ENCODE measurements around the gene NR2F2.

The NR2F2 gene

DNA sequence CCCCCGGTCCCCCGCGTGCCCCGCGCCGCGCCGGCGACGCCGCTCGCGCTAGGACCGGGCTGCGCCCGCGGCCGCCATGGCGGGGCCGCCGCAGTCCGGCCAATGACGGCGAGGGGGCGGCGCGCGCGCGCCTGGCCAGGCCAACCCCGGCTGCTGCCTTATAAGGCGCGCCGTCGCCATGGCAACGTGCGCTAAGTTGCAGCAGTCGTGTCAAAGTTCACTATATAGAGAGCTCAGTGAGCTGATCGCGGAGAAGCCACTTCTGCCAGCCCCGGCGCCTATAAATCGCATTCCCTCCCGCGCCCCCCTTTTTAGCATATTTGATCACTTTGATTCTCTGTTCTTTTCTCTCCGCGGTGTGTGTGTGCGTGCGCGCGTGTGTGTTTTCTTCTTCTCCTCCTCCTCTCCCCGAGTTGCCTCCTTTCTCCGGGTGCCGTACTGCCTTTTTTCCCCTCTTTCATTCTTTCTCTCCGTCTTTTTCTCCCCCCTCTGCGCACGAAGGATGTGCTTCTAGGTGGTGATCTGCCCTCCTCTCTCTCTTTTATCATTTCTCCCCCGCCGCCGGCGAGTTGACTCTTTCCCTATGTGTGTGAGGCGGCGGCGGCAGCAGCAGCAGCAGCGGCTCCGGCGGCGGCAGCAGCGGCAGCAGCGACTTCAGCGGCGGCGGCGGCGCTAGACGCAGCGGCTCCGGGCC, at the start of gene NR2F2:
TSS of gene NR2F2 (plus strand) at position 251 of the 694 bp plus-strand sequence. CDS start 1,406 bp downstream, outside the sequence.
- DNase-seq, result no peak

DNA sequence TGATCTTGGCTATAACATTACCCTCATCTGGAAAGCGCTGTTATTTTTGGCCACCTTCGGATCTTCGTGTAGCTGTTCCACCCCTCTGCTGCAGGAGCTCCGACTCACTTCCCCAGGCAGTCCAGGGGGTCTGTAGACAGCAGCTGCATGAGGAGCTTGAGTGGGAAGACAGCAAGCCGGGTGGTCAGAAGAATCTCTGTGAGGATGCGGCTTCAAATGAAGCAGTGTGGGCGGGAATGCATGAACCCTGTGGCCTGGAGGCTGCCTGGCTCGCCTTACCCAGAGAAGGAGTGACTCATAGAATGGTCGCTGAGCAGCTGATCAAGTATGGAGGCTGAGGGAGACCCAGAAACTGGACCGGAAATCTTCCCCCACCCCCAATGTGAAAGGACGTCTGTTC, 45.2 kb upstream of the NR2F2 start:
- no peak for DNase-seq

DNA sequence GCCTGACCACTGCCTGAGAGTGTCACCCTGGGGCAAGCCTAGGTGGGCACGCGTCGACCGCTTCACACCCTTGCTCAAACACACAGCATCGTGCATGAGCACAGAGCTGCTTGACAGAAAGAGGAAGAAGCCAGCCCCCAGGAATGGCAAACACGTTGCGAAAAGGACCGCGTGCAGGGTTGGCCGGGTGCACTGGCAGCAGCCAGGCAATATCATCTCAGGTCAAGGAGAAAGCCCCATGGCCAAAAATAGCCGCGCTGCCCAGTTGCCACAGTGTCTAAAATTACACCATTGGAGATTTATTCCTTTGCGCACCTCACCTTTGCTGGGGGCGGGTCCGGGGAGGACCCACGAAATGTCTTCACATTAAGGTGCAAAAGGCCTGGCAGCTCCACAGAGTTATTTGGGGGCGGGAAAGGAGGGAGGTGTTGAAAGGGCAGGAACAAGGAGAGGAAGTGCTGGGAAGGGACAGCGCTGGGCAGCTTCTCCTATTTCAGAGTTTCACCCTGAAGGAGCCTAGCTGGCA, 44.7 kb upstream of the NR2F2 start:
- no peak for DNase-seq

DNA sequence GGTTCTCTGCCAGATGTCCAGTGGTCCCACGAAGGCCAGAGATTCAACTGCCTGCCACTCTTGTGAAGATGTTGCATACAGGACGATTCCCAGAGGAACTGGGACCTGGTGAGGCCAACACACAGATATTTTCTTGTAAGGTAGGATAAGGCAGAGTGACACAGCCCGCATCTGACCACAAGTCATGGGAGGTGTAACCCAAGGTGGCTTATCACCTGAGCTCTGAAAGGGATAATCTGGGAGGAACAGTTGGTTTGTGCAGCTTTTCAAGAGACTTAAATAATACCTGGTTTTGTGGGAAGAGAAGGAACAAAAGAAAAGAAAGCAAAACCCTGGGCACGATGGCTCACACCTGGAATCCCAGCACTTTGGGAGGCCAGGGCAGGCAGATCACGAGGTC, 39.8 kb upstream of the NR2F2 start:
- no peak for DNase-seq

DNA sequence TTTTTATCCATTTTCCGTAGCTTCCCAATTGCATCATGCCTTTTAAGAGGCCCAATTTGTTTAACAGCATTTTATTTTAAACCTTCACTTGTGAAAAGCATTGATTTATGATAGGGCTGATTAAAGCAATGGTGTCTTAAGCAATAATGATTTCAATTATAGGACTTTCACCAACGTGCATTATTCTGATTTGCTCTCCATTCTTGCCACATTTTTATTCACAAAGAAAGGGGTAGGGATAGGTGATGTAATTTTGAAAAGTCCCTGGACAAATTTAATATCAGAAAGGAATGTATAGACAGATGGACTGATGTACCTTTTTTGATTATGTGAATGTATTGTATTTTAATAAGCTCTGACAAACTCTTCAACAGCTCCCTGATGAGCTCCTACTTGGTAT, 37.9 kb upstream of the NR2F2 start:
- DNase-seq, result no peak

DNA sequence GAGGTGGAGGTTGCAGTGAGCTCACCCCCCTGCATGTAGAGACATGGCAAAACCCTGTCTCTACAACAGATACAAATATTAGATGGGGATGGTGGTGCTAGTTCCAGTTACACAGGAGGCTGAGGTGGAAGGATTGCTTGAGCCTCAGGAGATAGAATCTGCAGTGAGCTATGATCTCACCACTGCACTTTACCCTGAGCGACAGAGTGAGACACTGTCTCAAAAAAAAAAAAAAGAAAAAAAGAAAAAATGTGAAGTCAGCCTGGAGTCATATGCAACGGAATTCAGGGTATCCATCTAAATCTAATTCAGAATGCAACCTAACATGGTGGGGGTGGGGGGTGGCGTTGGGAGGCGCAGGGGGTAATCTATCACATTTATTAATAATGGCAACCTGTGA, 37.1 kb upstream of the NR2F2 start:
- no peak for DNase-seq

DNA sequence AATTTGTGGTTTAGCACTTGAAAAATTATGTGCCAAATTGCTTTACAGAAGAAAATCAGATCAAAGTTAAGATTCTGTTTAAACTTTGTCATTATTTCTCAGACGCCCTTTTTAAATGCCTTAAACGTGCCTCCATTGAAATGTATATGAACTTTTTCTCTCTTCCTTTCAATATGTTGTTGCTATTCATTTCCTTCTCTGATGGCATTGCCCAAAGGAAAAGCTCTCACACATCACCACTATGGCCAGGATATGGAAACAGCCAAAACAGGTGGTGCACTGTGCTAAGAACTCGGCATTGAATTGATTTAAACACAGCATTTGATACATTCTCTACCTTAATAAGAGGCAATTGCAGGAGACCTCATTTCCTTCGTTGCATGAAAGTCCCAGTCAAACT, 35.7 kb upstream of the NR2F2 start:
- no peak for DNase-seq

DNA sequence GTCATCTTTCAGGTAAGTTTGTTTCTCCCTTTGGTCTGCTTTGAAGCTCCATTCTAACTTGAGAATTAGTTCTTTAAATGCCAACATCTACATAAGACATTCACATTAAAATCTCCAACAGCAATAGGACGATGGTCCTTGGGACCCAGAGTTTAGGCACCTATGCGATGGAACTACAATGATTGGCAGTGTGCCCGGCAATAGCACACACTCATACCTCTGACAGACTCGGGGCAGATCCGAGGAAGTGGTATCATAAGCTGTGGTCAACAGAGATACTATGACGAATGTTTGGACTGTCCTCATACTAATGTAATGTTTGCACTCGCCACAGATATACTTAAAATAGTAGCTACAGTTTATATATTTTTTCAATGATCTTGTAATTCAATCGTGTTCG, 34.2 kb upstream of the NR2F2 start:
- no peak for DNase-seq

DNA sequence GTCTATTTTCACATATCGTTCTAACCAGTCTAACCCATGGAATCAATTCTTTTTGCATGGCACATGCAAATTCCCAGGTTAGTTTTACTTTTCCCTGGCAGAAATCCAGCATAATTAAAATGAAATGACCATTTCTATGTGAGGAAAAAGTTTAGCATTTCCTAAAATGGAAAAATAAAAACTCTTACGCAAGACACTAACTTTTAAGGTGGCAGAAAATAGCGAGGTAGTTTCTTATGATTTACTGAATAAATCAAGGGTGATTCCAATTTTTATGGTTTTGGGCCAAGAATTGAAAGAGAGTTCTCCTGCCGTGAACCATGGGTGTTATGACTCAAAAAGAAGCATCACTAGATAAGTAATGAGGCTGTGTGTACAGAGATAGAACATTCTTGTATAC, 32.7 kb upstream of the NR2F2 start:
- DNase-seq, result no peak

DNA sequence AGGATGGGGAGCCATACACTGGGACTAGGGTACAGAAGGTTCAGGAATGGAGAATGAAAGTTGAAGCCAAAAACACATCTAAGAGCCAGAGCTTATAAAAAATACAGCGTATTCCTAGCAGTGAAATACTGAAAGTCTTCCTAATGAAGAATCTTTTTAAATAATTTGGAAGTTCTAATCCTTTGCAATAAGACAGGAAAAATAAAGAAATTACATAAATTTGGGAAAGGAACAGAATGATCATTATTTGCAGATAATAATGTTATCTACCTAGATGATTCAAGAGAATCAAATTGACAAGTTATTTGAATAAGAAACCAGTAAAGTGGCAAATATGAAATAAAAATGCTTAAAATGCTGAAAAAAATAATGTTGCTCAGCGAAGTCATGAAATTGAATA, 32.3 kb upstream of the NR2F2 start:
- no peak for DNase-seq

DNA sequence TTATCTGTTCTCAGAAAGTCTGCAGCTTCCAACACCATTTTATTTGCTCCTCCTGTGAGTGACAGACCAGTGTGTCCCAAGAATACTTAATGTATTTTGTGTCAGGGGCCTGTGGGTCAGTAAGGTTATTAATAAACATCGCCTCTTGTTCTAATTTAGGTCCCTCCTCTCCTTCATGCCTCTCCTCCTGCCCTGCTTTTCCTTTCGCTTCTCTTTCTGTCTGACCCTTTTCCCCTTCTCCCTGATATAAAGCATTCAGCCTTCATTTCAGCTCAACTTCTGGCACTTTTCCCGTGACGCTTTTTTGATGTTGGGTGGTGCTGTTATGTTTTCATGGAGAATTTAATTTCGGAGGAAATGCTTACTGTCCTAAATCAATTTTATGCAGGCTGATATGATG, 29.7 kb upstream of the NR2F2 start:
- no peak for DNase-seq

DNA sequence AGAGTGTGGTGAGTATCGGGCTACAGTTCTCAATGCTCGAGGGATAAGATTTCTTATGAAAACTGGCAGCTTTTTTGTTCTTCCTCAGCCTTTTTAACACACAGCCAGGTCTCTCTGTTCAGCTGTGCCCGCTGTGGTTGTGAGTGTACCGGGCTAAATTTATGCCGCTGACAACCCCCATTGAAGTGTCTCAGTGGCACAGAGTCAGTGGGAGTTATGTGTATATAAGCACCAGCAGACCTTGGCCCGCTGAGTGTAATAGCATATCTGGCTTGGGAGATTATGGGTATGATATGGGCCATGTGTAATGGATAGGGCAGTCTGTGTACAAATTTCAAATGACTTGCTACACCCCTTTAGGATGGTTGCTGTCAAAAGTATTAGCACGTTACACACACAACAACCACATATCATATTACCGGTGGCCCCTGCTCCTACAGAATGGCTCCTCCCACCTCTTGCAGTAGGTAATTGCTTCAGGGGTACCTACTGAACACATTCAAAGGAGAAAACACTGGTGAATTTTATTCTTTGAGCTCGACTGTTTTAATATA, 26.9 kb upstream of the NR2F2 start:
- DNase-seq, result no peak

DNA sequence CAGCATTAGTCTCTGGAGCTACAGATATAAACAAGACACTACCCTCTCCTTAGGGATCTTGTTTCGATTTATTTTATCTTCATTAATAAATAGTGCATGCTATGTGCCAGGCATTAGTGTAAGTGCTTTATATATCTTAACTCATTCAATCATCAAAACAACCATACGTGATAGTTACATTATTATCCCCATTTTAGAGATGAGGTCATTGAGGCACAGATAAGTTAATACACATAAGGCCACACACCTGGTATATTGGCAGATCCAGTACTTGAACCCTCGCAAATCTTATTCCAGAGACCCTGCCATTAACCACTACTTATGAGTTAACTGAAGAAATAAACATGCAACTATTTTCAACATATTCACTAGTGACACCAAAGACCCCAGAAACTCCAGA, 25.7 kb upstream of the NR2F2 start:
- no peak for DNase-seq

DNA sequence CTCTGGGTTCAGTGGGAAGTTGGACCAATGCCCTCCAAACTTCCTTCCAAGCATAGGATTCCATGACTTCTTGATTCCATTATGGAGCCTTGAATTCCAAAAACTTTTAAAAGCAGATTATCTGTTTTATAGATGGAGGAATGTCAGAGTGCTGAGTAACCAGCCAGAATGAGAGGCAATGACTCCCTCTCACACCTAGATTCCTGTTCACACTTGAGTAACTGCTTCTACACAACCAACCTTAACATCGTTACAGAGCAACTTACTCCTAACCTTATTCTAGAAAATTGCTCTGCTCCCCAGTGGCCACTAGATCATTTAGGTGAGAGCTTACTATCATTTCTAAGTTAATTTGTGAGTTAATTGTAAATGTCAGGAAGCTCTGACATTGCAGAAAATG, 24.2 kb upstream of the NR2F2 start:
- DNase-seq, result no peak

DNA sequence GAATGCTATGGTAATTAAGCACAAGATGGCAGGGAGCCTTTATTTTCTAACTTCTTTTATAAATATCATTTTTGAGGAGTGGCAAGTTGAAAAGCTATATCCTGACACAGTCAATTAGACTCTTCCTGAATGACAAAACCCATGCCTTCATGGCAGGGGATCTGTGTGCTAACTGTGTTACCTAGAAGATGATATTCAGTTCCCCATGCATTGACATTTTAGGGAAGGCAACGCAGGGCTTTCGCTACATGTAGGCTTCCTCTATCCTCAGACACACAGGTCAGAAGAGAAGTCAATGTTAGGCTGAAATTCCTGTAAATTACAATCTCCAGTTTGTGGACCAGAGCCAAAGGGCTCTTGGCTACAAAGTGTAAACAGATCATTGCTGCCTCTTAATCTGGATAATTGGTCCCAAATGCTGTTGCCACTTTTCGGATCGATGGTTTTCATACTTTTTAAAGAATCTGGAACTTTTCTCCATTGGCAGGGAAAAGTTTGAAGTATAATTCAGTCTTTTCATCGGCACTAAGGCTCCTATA, 22.6 kb upstream of the NR2F2 start:
- no peak for DNase-seq

DNA sequence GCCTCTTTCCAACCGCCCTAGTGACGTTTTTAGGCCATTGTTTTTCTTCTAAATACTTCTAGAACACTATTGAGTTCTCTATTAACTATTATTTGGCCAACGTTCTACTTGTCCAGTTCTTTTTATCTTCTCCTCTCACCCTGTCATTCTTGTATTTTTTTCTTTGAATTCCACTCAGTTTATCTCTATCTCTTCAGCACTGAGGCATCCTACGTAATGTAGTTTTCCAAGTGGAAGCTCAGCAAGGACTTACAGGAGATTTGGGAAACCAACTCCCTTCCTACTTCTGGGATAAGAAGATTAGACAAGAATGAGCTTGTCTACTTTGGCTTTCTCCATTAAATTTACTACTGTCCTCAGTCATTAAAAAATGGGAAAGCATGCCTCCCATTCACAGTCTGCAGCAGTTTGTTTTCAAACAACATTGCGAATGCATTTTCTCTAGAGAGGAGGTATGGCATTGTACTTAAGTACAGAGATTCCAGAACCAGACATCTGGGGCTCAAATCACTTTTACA, 21.3 kb upstream of the NR2F2 start:
- no peak for DNase-seq

DNA sequence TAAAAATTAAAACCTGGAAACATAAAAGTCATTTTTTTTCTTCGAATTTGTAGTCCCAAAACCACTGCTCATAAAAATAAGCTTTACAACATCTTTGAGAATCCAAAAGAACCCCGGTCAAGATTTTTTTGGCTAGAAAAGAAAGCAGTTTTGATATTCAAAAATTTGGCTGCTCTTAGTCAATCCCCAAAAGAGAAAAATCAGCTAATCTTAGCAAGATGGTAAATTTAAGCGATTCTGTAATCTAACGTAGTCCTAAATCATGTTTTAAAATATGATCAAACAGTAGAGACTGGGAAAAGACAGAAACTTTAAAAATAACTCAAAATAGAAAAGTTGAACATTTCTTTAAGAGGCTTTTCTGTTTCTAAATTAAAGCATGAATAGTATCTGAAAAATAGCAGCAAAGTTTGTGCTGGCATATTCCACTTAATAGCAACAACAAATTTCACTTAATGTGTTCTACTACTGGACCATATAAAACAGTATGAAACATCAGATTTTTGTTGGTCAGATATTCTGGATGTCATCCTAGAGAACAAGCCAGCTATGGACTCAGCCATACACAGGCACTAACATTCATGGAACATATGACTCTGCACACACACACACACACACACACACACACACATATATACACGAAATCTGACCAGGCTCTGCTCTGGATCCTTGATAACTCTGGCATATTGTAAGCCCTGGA, 19.1 kb upstream of the NR2F2 start:
- no peak for DNase-seq

DNA sequence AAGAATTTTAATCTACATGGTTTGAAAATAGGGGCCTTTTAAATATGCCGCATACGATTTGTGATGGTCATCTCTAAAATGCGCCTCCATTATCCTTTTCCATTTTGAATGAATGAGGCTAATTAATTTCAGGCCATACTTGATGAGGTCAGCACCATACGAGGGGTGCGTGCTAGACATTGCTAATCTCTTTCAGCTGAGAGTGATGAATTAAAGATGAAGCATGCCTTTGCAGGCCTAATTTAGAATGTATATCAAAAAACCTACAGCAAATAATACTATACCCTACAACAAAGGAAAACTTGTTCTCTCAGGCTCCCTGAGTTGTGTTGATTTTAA, 18.6 kb upstream of the NR2F2 start:
- no peak for DNase-seq

DNA sequence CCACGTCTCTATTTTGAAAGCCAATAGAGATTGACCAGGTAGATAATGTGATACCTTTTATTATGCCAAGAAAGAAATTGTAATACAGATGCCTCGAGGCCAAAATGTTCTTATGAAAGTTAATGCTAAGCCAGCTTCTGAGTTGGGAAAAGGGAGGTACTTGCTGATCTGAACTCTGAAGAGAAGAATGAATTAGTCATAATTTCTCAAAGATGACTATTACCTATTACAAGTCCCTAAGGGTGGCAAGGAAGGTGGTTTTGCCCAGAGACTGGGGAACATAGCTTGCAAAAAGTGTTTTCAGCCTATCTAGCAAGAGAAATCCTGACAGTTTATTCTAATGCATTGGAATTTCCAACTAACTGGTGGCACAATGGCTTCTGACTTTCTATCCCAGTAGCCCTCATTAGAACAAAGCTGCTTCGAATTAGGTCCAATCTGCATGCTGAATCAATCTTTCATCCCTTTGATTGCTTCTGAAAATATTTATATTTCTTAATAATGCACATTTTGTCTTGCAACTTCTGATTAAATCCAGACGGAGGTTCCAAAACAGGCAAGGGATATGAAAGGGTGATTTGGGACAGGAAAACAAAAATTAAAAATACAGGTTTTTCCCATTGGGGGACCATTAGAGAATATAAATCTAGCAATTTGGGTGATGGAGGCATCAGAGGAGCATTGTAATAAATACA, 17.7 kb upstream of the NR2F2 start:
- DNase-seq, result no peak

DNA sequence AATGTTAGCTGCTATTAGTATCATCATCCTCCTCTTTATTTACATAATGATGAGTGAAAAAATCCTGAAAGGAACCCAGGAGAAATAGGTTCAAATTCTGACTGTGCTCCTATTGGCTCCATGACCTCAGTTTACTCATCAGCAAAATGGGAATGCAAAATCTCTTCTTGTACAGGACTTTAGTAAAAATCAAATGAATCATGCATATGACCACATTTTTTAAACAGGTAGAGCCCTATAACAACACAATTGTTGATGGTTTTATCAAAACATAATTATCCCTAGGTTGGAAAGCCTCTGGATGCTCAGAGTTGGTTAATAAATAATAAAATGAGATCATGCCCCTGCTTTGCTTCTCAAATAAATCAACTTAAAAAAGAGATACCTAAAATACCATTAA, 16.0 kb upstream of the NR2F2 start:
- no peak for DNase-seq

DNA sequence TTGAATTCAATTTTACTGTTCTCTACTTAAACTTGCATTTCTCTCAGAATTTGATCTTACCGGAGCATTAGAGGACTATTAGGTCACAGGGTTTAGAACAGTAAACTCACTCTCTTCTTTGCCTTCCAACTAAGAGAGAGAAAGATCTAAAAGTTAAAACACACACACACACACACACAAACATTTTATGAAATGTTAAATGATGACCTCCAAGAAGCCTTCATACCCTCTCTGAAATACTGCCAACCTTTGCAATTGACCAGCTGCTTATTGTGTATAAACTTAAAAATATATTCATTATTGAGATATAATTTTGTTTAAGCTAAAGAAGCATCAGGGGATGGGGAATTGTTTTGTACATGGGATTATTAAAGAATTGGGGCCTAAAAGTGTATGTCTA, 15.5 kb upstream of the NR2F2 start:
- DNase-seq, result no peak

DNA sequence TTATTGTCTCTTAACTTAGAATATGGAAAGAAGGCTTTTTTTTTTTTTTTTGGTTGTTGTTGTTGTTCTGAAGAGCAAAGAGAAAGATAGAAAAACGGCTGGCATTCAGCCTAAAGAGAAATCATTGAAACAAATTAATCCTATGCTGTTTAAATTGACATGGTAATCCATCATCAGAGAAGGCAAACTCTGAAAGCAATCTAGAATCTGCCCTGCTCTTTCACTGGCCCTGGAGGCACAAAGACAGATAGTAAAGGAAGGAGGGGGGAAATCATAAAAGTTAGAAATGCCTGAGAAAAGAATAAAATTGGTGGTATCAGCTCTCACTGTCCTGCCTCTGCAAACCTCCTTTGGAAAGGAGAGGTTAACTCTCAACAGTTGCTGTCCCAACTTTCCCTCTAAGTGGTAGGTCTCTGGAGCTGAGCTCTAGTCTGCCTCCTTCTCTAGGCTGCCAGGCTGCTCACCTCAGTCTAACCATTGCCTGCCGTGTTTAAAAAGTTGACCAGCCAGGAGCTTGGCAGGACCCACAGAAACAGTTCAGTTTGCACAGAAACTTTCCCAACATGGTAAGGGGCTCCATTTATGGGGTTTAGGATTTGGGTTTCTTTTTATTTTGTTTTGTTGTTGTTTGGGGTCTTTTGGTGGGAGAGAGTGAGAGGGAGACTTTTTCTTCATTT, 13.4 kb upstream of the NR2F2 start:
- DNase-seq, result no peak

DNA sequence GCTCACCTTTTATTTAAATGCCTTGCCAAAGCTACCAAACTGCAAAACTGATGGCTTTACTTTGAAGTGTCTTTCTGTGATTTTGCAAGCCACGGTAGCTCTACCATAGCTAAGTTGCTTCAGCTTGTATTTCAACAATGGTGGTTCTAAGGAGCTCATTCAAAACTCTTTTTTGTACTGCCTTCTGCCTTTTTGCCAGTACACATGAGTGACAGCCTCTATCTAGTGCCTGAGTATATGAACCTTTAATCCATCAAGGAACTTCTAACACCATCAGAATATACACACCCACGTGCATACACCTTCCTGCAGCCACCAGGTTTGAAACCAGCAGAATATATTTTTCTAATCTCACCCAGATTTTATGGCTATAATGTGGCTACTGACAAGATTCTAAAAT, 10.4 kb upstream of the NR2F2 start:
- no peak for DNase-seq
